NCI-H146 (cell line): ENCODE results near the gene PRDM16.

ENCODE experiments used
- DNase-seq: peaks from one replicate; lab custom pipeline; 2025; lab: John Stamatoyannopoulos, UW

Gene PRDM16

DNA sequence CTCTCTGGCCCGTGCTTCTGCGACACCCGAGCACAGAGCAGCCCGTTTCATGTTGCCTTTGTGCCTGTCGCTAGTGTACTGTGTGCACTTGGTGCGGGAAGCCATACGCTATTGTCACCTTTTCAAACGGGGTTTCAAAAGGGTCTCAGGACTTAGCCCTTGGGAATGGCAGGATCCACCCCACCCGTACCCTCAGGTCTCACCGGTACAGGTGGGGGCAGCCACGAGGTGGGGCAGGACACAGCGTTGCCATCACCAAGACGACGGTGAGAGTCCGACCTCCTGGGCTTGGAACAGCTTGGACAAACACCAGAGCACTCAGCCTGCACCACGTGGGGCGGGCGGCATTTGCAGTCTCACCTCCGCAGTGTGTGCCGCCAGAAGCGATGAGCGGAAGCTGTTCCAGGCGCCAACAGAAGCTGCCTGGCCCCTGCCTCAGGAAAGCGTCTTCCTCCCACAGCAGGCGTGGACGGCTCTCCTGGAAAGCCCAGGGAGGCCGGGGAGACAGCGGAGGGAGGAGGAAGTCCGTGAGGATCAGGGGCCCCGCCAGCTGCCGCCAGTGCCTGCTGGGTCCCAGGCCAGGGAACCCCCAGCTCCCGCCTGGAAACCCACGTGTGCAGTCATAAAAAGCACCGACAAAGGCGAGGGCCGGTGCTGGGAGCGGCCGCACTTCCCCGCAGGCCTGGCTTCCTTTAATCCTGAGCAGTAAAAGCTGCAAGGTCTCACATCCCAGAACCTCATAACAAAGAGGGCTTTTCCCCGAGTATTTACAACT lies 254.2 kb downstream of the PRDM16 start:
- DNase-seq = no peak

DNA sequence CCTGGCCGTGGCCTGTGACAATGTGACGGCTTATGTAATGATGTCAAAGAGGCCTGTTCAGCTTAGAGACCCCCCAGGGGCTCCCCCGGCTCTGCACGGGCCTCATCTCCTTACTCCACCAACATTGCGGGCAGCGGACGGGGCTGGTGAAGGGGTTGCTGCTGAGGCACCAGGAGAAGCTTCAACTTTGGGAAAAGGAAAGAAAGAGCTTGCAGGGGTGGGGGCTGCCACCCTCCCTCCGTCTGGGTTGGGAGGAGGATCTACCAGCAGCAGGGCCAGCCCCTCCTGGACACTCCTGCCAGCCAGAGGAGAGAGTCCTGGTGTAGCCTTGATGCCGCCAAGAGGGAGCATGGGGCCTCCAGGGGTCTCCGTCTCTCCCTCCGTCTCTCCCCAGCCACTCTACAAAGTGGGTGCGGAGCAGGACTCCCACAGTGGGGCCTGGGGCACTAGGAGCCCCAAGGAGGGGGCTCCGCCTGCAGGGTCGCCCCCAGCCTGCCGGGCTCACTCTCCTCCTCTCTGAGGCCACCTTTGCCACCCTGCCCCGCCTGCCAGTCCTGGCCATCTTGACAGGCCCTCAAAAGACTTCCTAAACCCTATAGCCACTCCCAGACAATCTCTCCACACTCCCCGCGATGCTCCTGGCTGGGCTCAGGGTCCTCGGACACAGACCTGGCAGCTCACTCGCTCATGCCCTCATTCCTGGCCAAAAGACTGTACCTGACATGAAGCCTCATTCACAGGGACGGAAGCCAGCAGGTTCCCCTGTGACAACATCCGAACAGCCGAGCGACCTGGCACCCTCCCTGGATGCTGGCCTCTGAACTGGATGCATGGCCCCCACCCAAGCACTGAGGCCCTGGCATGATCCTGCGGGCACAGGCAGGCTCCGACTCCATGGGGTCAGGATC lies 255.0 kb downstream of the PRDM16 start:
- DNase-seq = no peak

DNA sequence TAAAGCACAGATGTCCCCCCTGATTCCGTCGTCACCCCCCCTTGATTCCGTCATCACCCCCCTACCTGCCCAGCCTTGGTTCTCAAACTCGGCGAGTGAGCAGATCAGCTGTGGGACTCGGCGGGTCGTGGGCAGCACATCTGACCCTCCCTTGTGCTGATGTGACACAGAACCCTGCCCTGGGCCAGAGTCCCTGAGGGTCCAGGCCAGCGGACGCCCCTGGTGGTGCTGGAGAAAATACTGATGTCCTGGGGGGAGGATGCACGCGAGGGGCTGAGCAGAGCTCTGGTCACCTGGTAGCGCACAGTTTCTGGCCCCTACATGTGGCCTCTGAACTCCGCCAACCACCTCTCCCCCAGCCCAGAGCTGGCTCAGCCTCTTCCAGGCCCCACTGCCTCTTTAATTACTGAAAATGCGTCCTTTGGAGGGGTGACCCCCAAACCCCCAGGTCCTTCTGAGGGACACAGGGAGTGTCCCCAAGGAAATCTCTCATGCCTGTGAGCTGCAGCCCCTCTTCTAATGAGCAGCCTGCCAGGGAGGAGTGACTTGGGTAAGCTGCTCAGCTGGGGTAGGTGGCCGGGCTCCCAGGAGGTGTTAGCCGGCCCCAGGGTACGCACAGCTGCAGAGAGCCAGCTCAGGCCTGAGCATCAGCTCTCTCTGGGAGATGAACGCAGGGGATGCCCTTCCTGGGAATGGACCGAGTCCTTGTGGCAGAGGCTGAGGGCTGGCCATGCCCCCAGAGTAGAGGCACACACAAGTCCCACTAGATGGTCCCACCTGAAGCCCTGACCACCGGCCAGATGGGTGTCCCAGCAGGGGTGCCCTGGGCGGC lies 255.9 kb downstream of the PRDM16 start:
- DNase-seq = no peak

DNA sequence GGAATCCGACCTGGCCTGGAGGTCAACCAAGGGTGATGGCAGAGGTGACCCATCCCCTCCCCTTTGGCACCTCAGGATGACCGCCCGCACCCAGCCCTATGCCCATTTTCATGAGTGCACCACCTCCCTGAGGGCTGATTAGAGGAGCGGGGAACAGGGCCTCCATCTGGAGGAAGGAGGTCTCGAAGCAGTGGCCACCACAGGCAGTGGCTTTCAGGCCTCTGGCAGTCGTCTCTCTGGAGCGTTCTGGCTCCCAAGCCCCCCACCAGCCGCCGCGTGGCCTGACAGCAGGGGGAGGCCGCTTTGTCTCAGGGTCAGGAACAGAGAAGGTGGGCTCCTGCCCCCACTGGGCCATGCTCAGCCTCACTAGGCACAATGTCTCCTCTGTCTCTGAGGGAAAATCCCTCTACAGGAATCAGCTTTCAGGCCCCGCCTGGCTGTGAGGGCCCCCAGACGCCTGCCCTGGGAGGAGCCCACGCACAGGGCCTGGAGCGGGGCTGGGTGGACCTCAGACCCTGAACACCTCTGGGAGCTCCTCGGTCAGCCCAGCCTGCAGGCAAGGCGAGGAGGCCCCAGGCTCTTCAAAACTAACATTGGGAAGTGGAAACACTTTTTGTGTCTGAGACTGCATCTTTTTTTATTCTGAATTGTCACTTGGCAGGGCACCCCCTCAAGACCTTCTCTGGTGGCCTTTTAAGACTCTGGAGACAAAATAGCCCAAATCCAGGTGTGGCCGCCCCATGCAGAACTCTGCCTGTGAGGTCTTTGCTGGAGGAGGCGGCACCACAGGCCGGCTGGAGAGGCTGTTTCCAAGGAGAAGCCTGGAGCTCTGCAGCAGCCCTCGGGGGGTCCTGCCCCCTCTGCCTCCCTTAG lies 257.7 kb downstream of the PRDM16 start:
- DNase-seq = no peak

DNA sequence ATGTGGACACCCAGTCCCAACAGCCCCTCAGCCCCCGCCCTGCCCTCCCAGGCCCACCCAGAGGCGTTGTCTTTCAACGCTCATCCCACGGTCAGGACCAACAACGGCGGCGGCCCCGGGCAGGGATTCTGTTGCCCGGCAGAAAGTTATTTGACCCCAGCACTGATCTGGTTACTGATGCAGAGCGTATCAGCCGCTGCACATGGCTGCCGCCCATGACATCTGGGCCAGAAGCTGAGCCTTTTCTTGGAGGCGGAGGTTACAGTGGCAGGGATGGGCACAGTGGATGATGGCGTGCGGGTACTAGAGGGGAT lies 258.3 kb downstream of the PRDM16 start:
- DNase-seq = no peak

- DNase-seq = no peak
Observed at GRCh38 chr1:3327936-3328590, 259.1 kb downstream of the PRDM16 start.

- no peak for DNase-seq
Observed at GRCh38 chr1:3329640-3330281, 260.8 kb downstream of the PRDM16 start.

DNA sequence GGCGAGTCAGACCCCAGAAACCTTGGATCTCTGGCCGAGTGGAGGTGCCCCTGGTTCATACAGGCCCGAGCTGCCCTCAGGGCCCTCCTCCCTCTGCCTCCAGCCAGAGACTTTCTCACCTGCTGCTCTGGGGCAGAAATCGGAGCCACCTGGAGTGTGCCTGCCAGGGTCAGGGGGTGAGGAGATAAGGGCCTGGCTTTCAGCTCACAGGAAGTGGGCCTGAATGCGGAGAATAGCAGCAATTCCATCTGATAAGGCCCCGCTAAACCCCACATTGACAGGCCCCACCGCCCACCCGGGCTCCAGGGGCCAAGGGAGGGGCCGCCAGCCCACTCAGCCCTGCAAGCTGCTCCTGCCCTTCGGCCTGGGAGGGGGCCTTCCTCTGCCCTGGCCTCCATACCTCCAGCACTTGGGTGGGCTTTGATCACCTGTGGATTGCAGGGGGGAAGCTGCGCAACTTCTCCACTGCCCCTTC lies 261.8 kb downstream of the PRDM16 start:
- DNase-seq = peak; percentile 29

GRCh38 chr1:3331564-3331963 lies 262.6 kb downstream of the PRDM16 start:
- DNase-seq = no peak

- DNase-seq = no peak
Observed at GRCh38 chr1:3332043-3332442, 263.0 kb downstream of the PRDM16 start.

GRCh38 chr1:3332662-3333061 lies 263.7 kb downstream of the PRDM16 start:
- DNase-seq = no peak

GRCh38 chr1:3333903-3334302 lies 264.9 kb downstream of the PRDM16 start:
- DNase-seq = no peak

- DNase-seq = no peak
Observed at GRCh38 chr1:3334366-3334765, 265.4 kb downstream of the PRDM16 start.

DNA sequence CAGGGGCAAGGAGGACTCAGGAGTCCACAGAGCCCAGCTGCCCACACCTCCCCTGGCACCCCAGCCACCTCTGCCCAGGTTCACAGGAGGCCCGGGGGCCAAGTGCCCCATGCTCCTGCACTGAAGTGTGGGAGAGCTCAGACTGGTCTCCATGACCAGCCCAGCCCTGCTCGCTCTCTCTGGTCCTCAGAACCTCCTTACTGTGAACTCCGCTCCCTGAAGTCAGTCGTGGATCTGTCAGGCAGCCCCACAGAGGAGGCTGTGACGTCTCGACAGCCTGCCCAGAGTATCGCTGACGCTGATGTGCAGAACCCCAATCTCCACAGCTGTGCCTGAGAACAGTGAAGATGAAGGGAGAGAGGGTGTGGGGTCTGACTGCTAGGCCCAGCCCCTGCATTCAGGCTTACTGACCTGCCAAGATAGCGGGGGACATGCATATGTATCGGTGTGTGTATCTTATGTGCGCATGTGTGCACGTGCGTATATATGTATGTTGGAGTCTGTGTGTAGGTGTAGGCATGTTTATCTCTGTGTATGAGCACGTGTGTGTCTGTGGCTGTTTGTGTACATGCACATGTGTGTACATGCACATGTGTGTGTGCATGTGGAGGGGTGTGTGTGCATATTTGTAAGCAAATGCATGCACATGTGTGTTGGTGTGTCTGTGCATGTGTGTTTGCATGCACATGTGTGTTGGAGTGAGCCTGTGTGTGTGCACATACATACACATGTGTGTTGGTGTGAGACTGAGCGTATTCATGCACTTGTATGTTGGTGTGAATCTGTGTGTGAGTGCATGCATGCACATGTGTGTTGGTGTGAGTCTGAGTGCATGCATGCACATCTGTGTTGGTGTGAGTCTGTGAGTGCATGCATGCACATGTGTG lies 267.0 kb downstream of the PRDM16 start:
- DNase-seq = no peak

DNA sequence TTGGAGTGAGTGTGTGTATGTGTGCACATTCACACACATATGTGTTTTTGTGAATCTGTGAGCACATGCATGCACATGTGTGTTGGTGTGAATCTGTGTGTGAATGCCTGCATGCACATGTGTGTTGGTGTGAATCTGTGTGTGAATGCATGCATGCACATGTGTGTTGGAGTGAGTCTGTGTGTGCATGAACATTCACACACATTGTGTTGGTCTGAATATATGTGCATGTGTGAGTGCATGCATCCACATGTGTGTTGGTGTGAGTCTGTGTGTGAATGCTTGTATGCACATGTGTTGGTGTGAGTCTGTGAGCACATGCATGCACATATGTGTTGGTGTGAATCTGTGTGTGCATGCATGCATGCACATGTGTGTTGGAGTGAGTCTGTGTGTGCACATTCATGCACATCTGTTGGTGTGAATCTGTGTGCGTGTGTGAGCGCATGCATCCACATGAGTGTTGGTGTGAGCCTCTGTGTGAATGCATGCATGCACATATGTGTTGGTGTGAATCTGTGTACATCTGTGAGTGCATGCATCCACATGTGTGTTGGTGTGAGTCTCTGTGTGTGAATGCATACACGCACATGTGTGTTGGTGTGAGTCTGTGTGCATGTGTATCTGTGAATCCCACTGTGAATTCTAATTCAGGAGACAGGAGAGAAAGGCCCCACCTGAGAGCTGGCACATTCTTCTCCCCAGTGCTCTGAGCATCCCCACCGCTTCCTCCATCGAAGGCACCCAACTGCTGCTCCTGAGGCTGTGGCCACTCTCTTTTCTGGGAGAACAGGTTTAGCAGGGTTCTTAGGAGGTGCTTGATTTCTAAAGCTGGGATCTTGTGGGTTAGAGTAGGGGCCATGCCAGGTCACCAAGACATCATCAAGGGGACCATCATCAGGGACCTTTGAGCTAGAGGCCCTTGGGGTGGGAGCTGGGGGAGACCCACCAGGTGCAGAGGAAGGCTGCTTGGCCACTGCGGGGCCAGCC lies 267.9 kb downstream of the PRDM16 start:
- no peak for DNase-seq

DNA sequence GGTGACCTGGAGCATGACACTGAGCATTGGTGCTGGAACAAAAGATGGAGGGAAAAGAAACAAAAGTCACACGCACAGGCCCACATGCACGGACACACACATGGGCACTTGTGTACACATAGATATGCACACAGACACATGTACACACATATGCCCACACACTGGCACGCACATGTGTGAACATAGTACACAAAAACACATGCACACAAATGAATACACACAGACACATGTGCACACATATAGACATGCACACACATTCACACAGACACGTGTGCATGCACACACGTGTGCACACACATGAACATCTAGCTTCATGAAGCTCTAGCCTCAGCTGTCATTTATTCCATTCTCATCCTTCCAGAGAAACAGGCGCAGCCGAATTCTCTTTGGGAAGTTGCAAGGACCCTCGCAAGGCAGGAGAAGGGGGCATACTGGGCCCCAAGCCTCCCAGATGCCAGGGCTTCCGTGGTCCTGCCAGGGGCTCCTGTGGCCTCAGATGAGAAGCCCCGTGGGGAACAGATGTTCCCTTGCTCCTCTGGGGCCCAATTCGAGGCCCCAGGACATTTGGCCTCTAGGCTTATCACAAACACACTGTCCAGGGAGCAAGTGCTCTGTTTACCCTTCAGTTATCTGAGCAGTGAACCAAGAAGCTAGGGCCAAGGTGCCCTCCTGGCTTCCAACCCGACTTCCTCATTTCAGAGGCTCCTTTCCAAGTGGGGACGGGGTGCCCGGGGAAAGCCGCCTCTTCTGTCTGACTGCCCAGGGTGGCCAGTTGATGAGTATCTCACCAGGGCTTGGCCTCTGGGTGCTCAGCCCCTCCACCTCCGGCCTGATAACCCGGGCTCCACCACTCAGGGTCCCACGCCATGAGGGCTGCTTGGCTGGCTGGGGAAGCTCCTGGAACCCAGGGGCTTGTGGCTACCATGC lies 269.1 kb downstream of the PRDM16 start:
- no peak for DNase-seq

DNA sequence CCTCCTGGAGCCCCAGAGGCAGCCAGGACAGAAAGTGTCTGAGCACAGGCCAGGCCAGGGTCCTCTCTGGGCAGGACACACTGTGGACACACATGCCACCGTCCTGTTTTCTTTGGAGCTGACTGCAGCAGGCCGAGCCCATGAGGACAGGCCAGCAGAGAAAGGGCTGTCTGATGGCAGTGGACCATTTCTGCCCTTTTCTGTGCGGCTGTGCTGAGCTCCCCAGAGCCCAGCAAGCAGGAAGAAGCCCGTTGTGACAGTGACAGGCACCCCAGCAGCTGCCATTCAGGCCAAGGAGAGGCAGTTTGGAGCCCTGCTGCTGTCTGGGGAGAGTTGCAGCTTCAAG lies 269.7 kb downstream of the PRDM16 start:
- no peak for DNase-seq
